Esophagus muscularis mucosa (tissue), 4 donors: Measurements from ENCODE around the gene BRD2. TPM values are rescaled to one million over a fixed set of nuclear protein-coding genes. Genes with fewer than 3 reads are reported as not detected.
A peak's percentile ranks its signal among the peaks of the same experiment; 100 is the strongest.

Experiments
- DNase-seq: peaks from one replicate; pipeline ENCODE4 v3.0.0-alpha.2; 2017; ENCODE audit errors: extremely low spot score
- H3K27ac ChIP-seq, 4 donors: fragments of 200-600 bp; sonication (generic); replicated peaks in 1 of 4; 1 replicate in 3 of 4; 2 replicates in 1 of 4; pipeline ENCODE4 v1.5.1; 2016 to 2019; ENCODE audit warnings: mild to moderate bottlenecking in 1 of 4
- H3K27me3 ChIP-seq, 4 donors: fragments of 200-600 bp; sonication (generic); one replicate each; pipeline versions ENCODE4 v1.5.1 to v1.6.0; 2016 to 2019
- H3K36me3 ChIP-seq, 4 donors: fragments of 200-600 bp; sonication (generic); one replicate each; pipeline ENCODE4 v1.5.1; 2016 to 2019
- H3K4me1 ChIP-seq, 4 donors: fragments of 200-600 bp; sonication (generic); one replicate each; pipeline ENCODE4 v1.5.1; 2016 to 2019
- H3K4me3 ChIP-seq, 4 donors: fragments of 200-600 bp; sonication (generic); 1 replicate in 2 of 4; 2 replicates in 2 of 4; pipeline ENCODE4 v1.5.1; 2016 to 2019; ENCODE audit warnings: mild to moderate bottlenecking in 4 of 4, moderate library complexity in 1 of 4
- H3K9me3 ChIP-seq, 4 donors: fragments of 200-600 bp; sonication (generic); 1 replicate in 3 of 4; 2 replicates in 1 of 4; pipeline ENCODE4 v1.5.1; 2016 to 2019
- CTCF ChIP-seq, 3 experiments: fragments of 200-600 bp in 2 of 3; fragments of 450-650 bp in 1 of 3; sonication (generic) in 2 of 3; IDR thresholded peaks; one replicate each; pipeline ENCODE4 v1.5.1; 2017 to 2019; ENCODE audit warnings: antibody characterized with exemption in 3 of 3, mild to moderate bottlenecking in 2 of 3, moderate library complexity in 1 of 3
- EP300 ChIP-seq: sonication (generic); formaldehyde crosslinking; IDR thresholded peaks from one replicate; pipeline ENCODE4 v1.6.1; 2017; ENCODE audit warnings: antibody characterized with exemption
- POLR2A ChIP-seq: fragments of 450-650 bp; IDR thresholded peaks from one replicate; pipeline ENCODE4 v1.6.1; 2017; ENCODE audit warnings: antibody characterized with exemption, moderate library complexity, mild to moderate bottlenecking, low read depth
- POLR2AphosphoS5 ChIP-seq, 2 donors: sonication (generic); formaldehyde crosslinking; IDR thresholded peaks; one replicate each; pipeline ENCODE4 v1.6.1; 2017; ENCODE audit warnings: antibody characterized with exemption in 2 of 2
- WGBS: methylation state at CpG from one replicate; pipeline ENCODE4 v1.1.5; 2018; 5-methylcytosine and 5-hydroxymethylcytosine counted together
- intact Hi-C: fragments of 100-400 bp; cut with DNase I; formaldehyde crosslinking; loops from one replicate; pipeline ENCODE4 v1.15.1; 2023
- total RNA-seq, 4 donors: library from RNA; depleted of rRNA; stranded (reverse); fragments of >200 nt; gene quantifications; one replicate each; pipeline versions ENCODE4 v1.1.0 to v1.2.1, GENCODE V29; 2016

The BRD2 gene
- total RNA-seq, 4 donors from 2014 or later: 107 to 148 (median 118) TPM

- WGBS: 67% methylated on average over 7 of the region's 7 CpGs
- H3K27me3 ChIP-seq: no peaks in the 10 kb centered on the region
- H3K27ac ChIP-seq: no peak overlapping the region
- no peaks in the 10 kb centered on the region for H3K9me3 ChIP-seq
- peaks cover 40 to 68% (median 60%) of the 10 kb centered on the region in 4 donors for H3K4me1 ChIP-seq
- DNase-seq: no peak
- TF ChIP-seq EP300 (no peak), POLR2AphosphoS5 (IDR thresholded peaks at IDR 0.05) (no peak), POLR2A (no peak), CTCF (IDR thresholded peaks at IDR 0.05) (no peak)
- no peak overlapping the region for H3K4me3 ChIP-seq
- peaks cover 66 to 94% (median 84%) of the 10 kb centered on the region in 4 donors for H3K36me3 ChIP-seq
- intact Hi-C loops: loop anchor here (5.0 kb wide), 2 partner anchors 139 to 779 kb away; partner anchors contain the start of gene TAP2
Observed at GRCh38 chr6:32976334-32977069, 8.1 kb downstream of the BRD2 start.

- Histone ChIP-seq H3K27me3 (no peaks in the 10 kb centered on the region), H3K4me1 (peaks cover 47 to 77% (median 65%) of the 10 kb centered on the region in 4 donors), H3K36me3 (peaks cover 66 to 100% (median 88%) of the 10 kb centered on the region in 4 donors), H3K27ac (peak overlapping the region in 1 of 4 donors; percentile 42), H3K4me3 (no peak overlapping the region), H3K9me3 (no peaks in the 10 kb centered on the region)
- intact Hi-C loops: loop anchor here (5.0 kb wide), 2 partner anchors 140 to 780 kb away; partner anchors contain the start of gene TAP2
- TF ChIP-seq CTCF (IDR thresholded peaks at IDR 0.05) (no peak), POLR2A (no peak), POLR2AphosphoS5 (IDR thresholded peaks at IDR 0.05) (no peak), EP300 (no peak)
- DNase-seq: no peak
- 66% methylated on average over 10 of the region's 10 CpGs for WGBS
Observed at GRCh38 chr6:32977272-32977952, 9.0 kb downstream of the BRD2 start.

- H3K4me1 ChIP-seq: peaks cover 47 to 82% (median 68%) of the 10 kb centered on the region in 4 donors
- TF ChIP-seq CTCF (IDR thresholded peaks at IDR 0.05) (no peak), EP300 (no peak), POLR2AphosphoS5 (IDR thresholded peaks at IDR 0.05) (no peak), POLR2A (no peak)
Observed at GRCh38 chr6:32977953-32978324, 9.5 kb downstream of the BRD2 start.

GRCh38 chr6:32979720-32980487 lies 11.5 kb downstream of the BRD2 start:
- H3K36me3 ChIP-seq: peaks cover 64 to 75% (median 72%) of the 10 kb centered on the region in 4 donors
- no peak overlapping the region for H3K4me3 ChIP-seq
- peaks cover 40 to 85% (median 67%) of the 10 kb centered on the region in 4 donors for H3K4me1 ChIP-seq
- DNase-seq: no peak
- no peaks in the 10 kb centered on the region for H3K27me3 ChIP-seq
- H3K27ac ChIP-seq: peak overlapping the region in 1 of 4 donors; percentile 33
- intact Hi-C loops: loop anchor here (5.0 kb wide), 2 partner anchors 143 to 783 kb away; partner anchors contain the start of gene TAP2
- WGBS: 85% methylated on average over 12 of the region's 12 CpGs
- H3K9me3 ChIP-seq: no peaks in the 10 kb centered on the region
- TF ChIP-seq POLR2AphosphoS5 (IDR thresholded peaks at IDR 0.05) (no peak), CTCF (IDR thresholded peaks at IDR 0.05) (no peak), POLR2A (no peak), EP300 (no peak)

More at GRCh38 chr6:32977953-32978324, 9.5 kb downstream of the BRD2 start:
- Histone ChIP-seq H3K4me3 (no peak overlapping the region), H3K9me3 (no peaks in the 10 kb centered on the region), H3K36me3 (peaks cover 66 to 94% (median 83%) of the 10 kb centered on the region in 4 donors), H3K27me3 (no peaks in the 10 kb centered on the region), H3K27ac (peak overlapping the region in 1 of 4 donors; percentile 42)
- 58% methylated on average over 7 of the region's 7 CpGs for WGBS
- intact Hi-C loops: loop anchor here (5.0 kb wide), 2 partner anchors 141 to 781 kb away; partner anchors contain the start of gene TAP2
- no peak for DNase-seq
